ENCODE results near the gene ACTN2. TPM values are rescaled to one million over a fixed set of nuclear protein-coding genes. Genes with fewer than 3 reads are reported as not detected.
"Not testable (repeated sequence)": the region's sequence is repeated elsewhere in the genome, so short reads cannot be mapped to it uniquely, and the experiment has no call there.

The ACTN2 gene
- not detected for total RNA-seq

DNA sequence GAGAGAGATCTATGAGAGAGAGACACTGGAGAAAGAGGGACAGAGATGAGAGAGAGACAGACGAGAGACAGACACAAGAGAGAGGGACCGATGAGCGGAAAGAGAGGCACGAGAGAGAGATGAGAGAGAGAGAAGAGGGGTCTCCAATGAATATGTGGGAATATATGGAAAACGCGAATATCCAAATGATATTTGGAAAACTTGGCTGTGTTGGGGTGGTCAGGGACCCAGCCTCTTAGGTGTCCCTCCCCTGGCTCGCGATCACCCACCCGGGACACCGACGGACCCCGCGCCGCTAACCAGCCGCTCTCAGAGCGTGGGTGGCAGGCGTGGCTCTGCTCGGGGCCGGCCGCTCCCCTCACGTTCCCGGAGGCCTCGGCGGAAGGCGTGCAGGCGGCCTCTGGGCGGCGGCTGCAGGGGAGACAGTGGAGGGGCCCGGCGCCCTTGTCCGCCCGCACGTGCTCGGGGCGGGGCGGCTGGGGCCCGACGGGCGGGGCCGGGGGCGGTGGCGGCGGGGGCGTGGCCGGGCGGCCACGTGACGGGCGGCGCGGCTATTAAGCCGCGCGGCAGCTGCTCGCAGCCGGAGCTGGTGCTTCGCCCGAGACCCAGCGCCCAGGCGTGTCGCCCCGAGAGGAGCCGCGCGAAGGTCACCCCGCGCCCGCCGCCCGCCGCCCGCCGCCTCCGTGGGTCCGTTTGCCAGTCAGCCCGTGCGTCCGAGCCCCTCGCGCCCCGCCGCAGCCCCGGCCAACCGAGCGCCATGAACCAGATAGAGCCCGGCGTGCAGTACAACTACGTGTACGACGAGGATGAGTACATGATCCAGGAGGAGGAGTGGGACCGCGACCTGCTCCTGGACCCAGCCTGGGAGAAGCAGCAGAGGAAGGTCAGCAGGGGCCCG is at the start of gene ACTN2:
Gene ACTN2 (plus strand): TSS at position 583 of the 898 bp plus-strand sequence. CDS start 175 bp downstream, at position 758.
- CTCF ChIA-PET, result no interaction called here
- no peak within 1 kb of the TSS for H3K27ac Mint-ChIP-seq
- H3K4me3 Mint-ChIP-seq, result peak within 1 kb of the TSS; percentile 55
- H3K27me3 Mint-ChIP-seq, result peaks cover 76% of the 10 kb centered on the region
- no peak for DNase-seq
- H3K9me3 Mint-ChIP-seq (ENCODE audit: low read depth), result no peaks in the 10 kb centered on the region
- peaks cover 3% of the 10 kb centered on the region for H3K36me3 Mint-ChIP-seq
- peaks cover 11% of the 10 kb centered on the region for H3K4me1 Mint-ChIP-seq
- peak; percentile 89 for ATAC-seq

DNA sequence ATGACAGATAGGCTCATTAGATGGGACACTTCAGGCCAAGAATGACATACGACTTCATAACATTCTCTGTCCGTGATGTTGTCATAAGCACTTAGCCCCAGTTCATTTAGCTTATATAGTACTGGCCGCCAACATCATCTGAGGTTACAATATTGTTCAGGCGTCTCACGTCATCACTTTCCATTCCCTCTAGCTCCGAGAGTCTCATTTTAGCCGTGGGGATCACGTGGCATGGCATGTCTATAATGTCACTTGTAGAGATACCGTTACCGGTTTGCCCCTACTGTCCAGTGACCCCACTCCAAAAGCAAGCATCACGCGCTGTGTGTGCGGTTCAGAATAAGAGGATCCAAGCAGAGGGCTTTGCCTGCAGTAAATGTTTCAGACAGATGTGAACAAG is 47.4 kb upstream of the ACTN2 start:
- Mint-ChIP-seq H3K36me3 (no peaks in the 10 kb centered on the region), H3K4me3 (no peak overlapping the region), H3K27ac (no peak overlapping the region), H3K27me3 (no peaks in the 10 kb centered on the region), H3K4me1 (no peaks in the 10 kb centered on the region), H3K9me3 (ENCODE audit: low read depth) (no peaks in the 10 kb centered on the region)
- no peak for DNase-seq
- CTCF ChIA-PET, result no interaction called here
- no peak for ATAC-seq

DNA sequence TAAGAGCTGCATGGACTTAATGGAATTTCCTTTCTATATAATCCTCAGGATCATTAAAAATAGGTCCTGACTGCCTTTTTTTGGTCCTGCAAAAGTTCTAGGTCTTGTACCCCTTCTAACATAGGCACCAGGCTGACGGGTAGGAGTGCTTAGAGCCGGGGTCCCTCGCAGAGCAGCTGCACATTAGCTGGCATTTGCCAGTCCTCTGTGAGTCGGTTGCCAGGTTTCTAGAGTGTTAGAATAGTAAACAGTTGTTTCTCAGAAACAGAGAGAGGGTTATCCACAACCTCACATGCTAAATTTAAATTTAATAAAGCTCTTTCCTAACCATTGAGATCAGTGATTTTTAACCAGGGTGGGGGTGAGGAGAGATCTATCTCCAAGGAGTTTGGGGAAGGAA is 46.6 kb upstream of the ACTN2 start:
- CTCF ChIA-PET, result no interaction called here
- Mint-ChIP-seq H3K4me1 (no peaks in the 10 kb centered on the region), H3K4me3 (no peak overlapping the region), H3K27me3 (no peaks in the 10 kb centered on the region), H3K27ac (no peak overlapping the region), H3K36me3 (no peaks in the 10 kb centered on the region), H3K9me3 (ENCODE audit: low read depth) (no peaks in the 10 kb centered on the region)
- DNase-seq, result no peak
- ATAC-seq, result no peak

DNA sequence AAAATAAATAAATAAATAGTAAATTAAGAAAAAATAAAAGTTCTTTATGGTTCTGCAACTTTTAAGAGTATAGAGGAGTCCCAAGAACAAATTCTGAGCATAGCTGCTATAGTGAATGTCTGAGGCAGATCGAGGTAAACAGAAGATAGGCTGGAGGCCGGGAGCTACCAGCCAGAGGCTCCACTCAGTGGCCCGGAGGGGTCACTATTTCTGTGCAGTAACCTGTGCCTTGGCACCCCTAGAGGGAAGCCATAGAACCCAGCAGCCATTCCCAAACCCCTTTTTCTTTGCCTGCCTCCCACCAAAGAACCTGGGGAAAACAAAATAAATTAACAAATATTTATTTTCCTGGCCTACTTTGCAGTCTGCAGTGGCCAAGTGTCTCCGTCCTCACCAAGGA is 43.5 kb upstream of the ACTN2 start:
- DNase-seq, result no peak

GRCh38 chr1:236645016-236645680 is 41.2 kb upstream of the ACTN2 start:
- H3K36me3 Mint-ChIP-seq, result no peaks in the 10 kb centered on the region
- H3K4me1 Mint-ChIP-seq, result no peaks in the 10 kb centered on the region
- CTCF ChIA-PET, result no interaction called here
- DNase-seq (no peak), ATAC-seq (no peak)
- H3K4me3 Mint-ChIP-seq, result no peak overlapping the region
- no peaks in the 10 kb centered on the region for H3K9me3 Mint-ChIP-seq (ENCODE audit: low read depth)
- H3K27ac Mint-ChIP-seq, result no peak overlapping the region
- H3K27me3 Mint-ChIP-seq, result no peaks in the 10 kb centered on the region

More for the DNA sequence above, 43.5 kb upstream of the ACTN2 start:
- H3K4me3 Mint-ChIP-seq, result no peak overlapping the region
- no peak overlapping the region for H3K27ac Mint-ChIP-seq
- H3K9me3 Mint-ChIP-seq (ENCODE audit: low read depth), result no peaks in the 10 kb centered on the region
- no peaks in the 10 kb centered on the region for H3K27me3 Mint-ChIP-seq
- CTCF ChIA-PET, result no interaction called here
- H3K36me3 Mint-ChIP-seq, result no peaks in the 10 kb centered on the region
- no peak for ATAC-seq
- H3K4me1 Mint-ChIP-seq, result no peaks in the 10 kb centered on the region

DNA sequence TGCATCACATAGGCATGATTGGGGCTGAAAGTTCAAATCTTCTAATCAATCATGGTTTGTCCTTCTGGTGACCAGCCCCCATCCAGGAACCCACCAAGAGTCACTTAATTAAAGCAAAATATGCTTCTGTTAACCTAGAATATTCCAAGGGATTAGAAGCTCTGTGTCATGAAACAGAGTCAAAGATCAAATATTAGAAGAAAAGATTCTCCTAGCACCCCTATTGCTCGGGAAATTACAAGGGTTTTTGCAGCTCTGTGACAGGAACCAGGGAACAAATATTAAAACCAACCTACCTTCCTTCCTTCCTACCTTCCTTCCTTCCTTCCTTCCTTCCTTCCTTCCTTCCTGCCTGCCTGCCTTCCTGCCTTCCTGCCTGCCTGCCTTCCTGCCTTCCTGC is 31.8 kb upstream of the ACTN2 start:
- Mint-ChIP-seq H3K36me3 (no peaks in the 10 kb centered on the region), H3K4me1 (no peaks in the 10 kb centered on the region), H3K9me3 (ENCODE audit: low read depth) (no peaks in the 10 kb centered on the region), H3K27ac (no peak overlapping the region), H3K27me3 (peaks cover 7% of the 10 kb centered on the region), H3K4me3 (no peak overlapping the region)
- CTCF ChIA-PET, result no interaction called here
- ATAC-seq (no peak), DNase-seq (no peak)

DNA sequence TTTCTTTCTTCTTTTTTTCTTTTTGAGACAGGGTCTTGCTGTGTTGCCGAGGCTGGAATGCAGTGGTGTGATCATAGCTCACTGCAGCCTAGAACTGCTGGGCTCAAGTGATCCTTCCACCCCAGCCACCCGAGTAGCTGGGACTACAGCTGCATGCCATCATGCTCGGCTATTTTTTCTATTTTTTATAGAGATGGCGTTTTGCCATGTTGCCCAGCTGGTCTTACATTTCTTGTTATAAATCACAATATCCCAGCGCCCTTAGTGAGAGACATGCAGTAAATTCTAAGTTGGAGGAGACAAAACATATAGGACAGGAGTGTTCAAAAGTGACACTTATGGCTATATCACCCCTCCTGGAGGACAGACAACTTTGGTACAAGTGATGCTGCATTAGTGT is 31.3 kb upstream of the ACTN2 start:
- no peak for DNase-seq
- ATAC-seq, result no peak
- Mint-ChIP-seq H3K27me3 (peaks cover 7% of the 10 kb centered on the region), H3K4me1 (no peaks in the 10 kb centered on the region), H3K4me3 (no peak overlapping the region), H3K9me3 (ENCODE audit: low read depth) (no peaks in the 10 kb centered on the region), H3K27ac (no peak overlapping the region), H3K36me3 (no peaks in the 10 kb centered on the region)
- CTCF ChIA-PET, result no interaction called here

DNA sequence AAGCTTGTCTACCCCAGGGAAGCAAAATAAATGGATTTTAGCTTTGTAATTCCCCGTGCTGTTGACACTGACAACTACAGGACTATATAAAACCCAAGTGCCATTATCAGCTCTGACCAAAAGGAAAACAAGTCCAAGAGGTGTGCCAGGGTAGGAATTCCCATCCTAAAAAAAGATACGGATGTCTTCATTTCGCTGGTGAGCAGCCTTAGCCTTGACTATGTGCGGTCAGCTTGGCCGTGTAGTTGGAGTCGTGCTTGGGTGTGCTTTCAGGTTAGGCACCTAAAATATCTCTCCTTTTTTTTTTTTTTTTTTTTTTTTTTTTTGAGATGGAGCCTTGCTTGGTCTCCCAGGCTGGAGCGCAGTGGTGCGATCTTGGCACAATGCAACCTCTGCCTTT is 28.9 kb upstream of the ACTN2 start:
- Mint-ChIP-seq H3K27ac (no peak overlapping the region), H3K4me3 (no peak overlapping the region), H3K4me1 (no peaks in the 10 kb centered on the region), H3K36me3 (no peaks in the 10 kb centered on the region), H3K27me3 (peaks cover 7% of the 10 kb centered on the region), H3K9me3 (ENCODE audit: low read depth) (no peaks in the 10 kb centered on the region)
- ATAC-seq (no peak), DNase-seq (no peak)
- CTCF ChIA-PET, result no interaction called here

GRCh38 chr1:236659792-236660587 is 26.3 kb upstream of the ACTN2 start:
- CTCF ChIA-PET, result no interaction called here
- H3K27ac Mint-ChIP-seq, result no peak overlapping the region
- H3K4me3 Mint-ChIP-seq, result no peak overlapping the region
- no peaks in the 10 kb centered on the region for H3K36me3 Mint-ChIP-seq
- DNase-seq (no peak), ATAC-seq (no peak)
- no peaks in the 10 kb centered on the region for H3K9me3 Mint-ChIP-seq (ENCODE audit: low read depth)
- H3K4me1 Mint-ChIP-seq, result peaks cover 7% of the 10 kb centered on the region
- peaks cover 6% of the 10 kb centered on the region for H3K27me3 Mint-ChIP-seq

DNA sequence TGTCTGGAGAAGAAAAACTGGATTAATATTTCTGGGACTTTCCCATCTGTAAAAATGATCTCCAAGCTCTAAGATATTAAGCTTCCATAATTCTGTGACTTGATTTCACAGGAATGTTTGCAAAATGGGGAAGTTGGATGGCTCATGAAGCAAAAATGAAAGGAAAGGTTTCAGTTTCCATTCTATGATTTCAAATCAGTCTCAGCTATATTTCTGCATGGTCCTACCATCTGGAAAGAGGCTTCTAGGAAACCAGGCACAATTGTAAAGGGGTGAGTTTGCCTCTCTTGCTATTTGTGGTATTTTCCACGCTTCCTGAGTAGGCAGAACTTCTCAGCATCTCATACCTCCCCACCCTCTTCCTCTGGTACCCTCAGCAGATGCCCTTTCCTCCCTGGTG is 22.4 kb upstream of the ACTN2 start:
- Mint-ChIP-seq H3K4me1 (peaks cover 7% of the 10 kb centered on the region), H3K27ac (no peak overlapping the region), H3K9me3 (ENCODE audit: low read depth) (no peaks in the 10 kb centered on the region), H3K4me3 (no peak overlapping the region), H3K27me3 (peaks cover 3% of the 10 kb centered on the region), H3K36me3 (no peaks in the 10 kb centered on the region)
- no peak for ATAC-seq
- CTCF ChIA-PET, result no interaction called here
- DNase-seq, result no peak

DNA sequence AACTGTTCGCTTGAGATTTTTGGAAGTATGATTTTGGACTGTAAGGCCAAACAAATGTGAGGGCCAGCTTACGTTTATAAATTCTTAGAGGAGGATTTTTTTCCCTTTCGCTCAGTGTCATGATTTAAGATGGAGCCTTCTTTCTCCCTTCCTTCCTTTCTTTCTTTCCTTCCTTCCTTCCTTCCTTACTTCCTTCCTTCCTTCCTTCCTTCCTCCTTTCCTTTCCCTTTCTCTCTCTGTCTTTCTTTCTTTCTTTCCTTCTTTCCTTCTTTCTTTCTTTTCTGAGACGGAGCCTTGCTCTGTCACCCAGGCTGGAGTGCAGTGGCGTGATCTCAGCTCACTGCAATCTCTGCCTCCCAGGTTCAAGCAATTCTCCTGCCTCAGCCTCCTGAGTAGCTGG is 17.4 kb upstream of the ACTN2 start:
- H3K4me1 Mint-ChIP-seq; H3K27ac Mint-ChIP-seq; DNase-seq; H3K36me3 Mint-ChIP-seq; H3K4me3 Mint-ChIP-seq; CTCF ChIA-PET; H3K9me3 Mint-ChIP-seq (ENCODE audit: low read depth); ATAC-seq: not testable (repeated sequence)
- H3K27me3 Mint-ChIP-seq, result peaks cover 19% of the 10 kb centered on the region

DNA sequence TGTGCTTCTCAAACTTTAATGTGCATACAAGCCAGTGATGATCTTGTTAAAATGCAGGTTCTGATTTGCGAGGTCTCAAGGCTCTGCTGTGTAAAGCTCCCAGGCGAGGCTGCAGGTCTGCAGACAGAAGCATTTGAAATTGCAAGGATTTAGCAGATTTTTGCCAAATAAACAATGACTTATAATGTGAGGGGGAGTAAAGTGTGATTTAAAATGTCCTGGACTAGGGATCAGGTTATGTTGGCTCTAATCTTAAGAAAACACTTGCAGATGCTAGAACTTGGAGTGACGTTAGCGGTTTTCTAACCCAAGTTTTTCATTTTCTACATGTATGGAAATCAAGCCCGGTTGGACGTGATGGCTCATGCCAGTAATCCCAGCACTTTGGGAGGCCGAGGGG is 16.2 kb upstream of the ACTN2 start:
- H3K4me1 Mint-ChIP-seq, result no peaks in the 10 kb centered on the region
- DNase-seq (no peak), ATAC-seq (no peak)
- H3K36me3 Mint-ChIP-seq, result no peaks in the 10 kb centered on the region
- no peak overlapping the region for H3K27ac Mint-ChIP-seq
- CTCF ChIA-PET, result no interaction called here
- peaks cover 22% of the 10 kb centered on the region for H3K27me3 Mint-ChIP-seq
- no peak overlapping the region for H3K4me3 Mint-ChIP-seq
- H3K9me3 Mint-ChIP-seq (ENCODE audit: low read depth), result no peaks in the 10 kb centered on the region

GRCh38 chr1:236673289-236673919 is 12.9 kb upstream of the ACTN2 start:
- ATAC-seq, result no peak
- no peak overlapping the region for H3K4me3 Mint-ChIP-seq
- CTCF ChIA-PET, result no interaction called here
- H3K4me1 Mint-ChIP-seq, result peaks cover 6% of the 10 kb centered on the region
- peaks cover 34% of the 10 kb centered on the region for H3K27me3 Mint-ChIP-seq
- no peaks in the 10 kb centered on the region for H3K9me3 Mint-ChIP-seq (ENCODE audit: low read depth)
- no peak overlapping the region for H3K27ac Mint-ChIP-seq
- DNase-seq, result no peak
- H3K36me3 Mint-ChIP-seq, result no peaks in the 10 kb centered on the region
